Naive B cell (primary cell): Measurements from ENCODE around the gene SPEM2. TPM values are rescaled to one million over a fixed set of nuclear protein-coding genes. Genes with fewer than 3 reads are reported as not detected.

Source experiments
- polyA plus RNA-seq, 6 donors: library from polyadenylated mRNA; unstranded; fragments of 300-500 nt; fragmentation: Illumina TruSeq; gene quantifications; one replicate each; pipeline ENCODE4 v1.2.3, GENCODE V29; 2021; ENCODE audit warnings: low read depth in 6 of 6

SPEM2 gene
- polyA plus RNA-seq, 6 donors from 2014 or later = not detected

Other genes starting within 250 kb of the SPEM2 start
- under 1 TPM in 1 of 6 donors, not detected in 5; 0.19 TPM for gene ASGR1, start 246.2 kb upstream of the SPEM2 start, polyA plus RNA-seq
- gene DLG4, start 205.8 kb upstream of the SPEM2 start, polyA plus RNA-seq = under 1 TPM in 5 of 6 donors, not detected in 1; 0.06 to 0.29 (median 0.22) TPM
- 100 to 1,000 TPM in 1 of 6 donors, 10 to 100 TPM in 5; 63.9 to 102 (median 75.0) TPM for gene ACADVL, start 205.7 kb upstream of the SPEM2 start, polyA plus RNA-seq
- gene DVL2, start 191.1 kb upstream of the SPEM2 start, polyA plus RNA-seq = 10 to 100 TPM; 23.4 to 33.1 (median 25.5) TPM
- gene PHF23, start 186.2 kb upstream of the SPEM2 start, polyA plus RNA-seq = 10 to 100 TPM; 11.9 to 24.2 (median 20.5) TPM
- gene GABARAP, start 183.2 kb upstream of the SPEM2 start, polyA plus RNA-seq = 1,000 to 10,000 TPM in 4 of 6 donors, 100 to 1,000 TPM in 2; 833 to 1,381 (median 1,181) TPM
- gene CTDNEP1, start 173.9 kb upstream of the SPEM2 start, polyA plus RNA-seq = 10 to 100 TPM; 44.6 to 90.2 (median 53.0) TPM
- gene ELP5, start 173.4 kb upstream of the SPEM2 start, polyA plus RNA-seq = 10 to 100 TPM; 54.2 to 94.8 (median 80.6) TPM
- 1 to 10 TPM in 5 of 6 donors, not detected in 1; 2.9 to 6.9 (median 4.8) TPM for gene CLDN7, start 163.1 kb upstream of the SPEM2 start, polyA plus RNA-seq
- not detected for gene SLC2A4, start 143.9 kb upstream of the SPEM2 start, polyA plus RNA-seq
- gene YBX2, start 131.0 kb upstream of the SPEM2 start, polyA plus RNA-seq = not detected
- gene EIF5A, start 118.0 kb upstream of the SPEM2 start, polyA plus RNA-seq = 100 to 1,000 TPM; 195 to 802 (median 516) TPM
- 100 to 1,000 TPM; 103 to 131 (median 107) TPM for gene GPS2, start 110.3 kb upstream of the SPEM2 start, polyA plus RNA-seq
- gene NEURL4, start 96.3 kb upstream of the SPEM2 start, polyA plus RNA-seq = 1 to 10 TPM in 5 of 6 donors, not detected in 1; 1.2 to 2.7 (median 1.9) TPM
- gene ACAP1, start 89.1 kb upstream of the SPEM2 start, polyA plus RNA-seq = 100 to 1,000 TPM; 117 to 177 (median 155) TPM
- 10 to 100 TPM in 2 of 6 donors, 1 to 10 TPM in 4; 3.3 to 13.2 (median 8.3) TPM for gene KCTD11, start 73.5 kb upstream of the SPEM2 start, polyA plus RNA-seq
- not detected for gene TMEM95, start 70.5 kb upstream of the SPEM2 start, polyA plus RNA-seq
- 1 to 10 TPM; 1.2 to 4.2 (median 2.5) TPM for gene TNK1, start 44.5 kb upstream of the SPEM2 start, polyA plus RNA-seq
- gene PLSCR3, start 31.1 kb upstream of the SPEM2 start, polyA plus RNA-seq = 10 to 100 TPM; 43.1 to 73.4 (median 59.1) TPM
- 10 to 100 TPM; 73.4 to 90.2 (median 81.3) TPM for gene TMEM256, start 21.5 kb upstream of the SPEM2 start, polyA plus RNA-seq
- not detected for gene NLGN2, start 17.8 kb upstream of the SPEM2 start, polyA plus RNA-seq
- not detected for gene SPEM1, start 5.3 kb upstream of the SPEM2 start, polyA plus RNA-seq
- not detected for gene SPEM3, start 3.2 kb downstream of the SPEM2 start, polyA plus RNA-seq
- gene TMEM102, start 9.8 kb downstream of the SPEM2 start, polyA plus RNA-seq = 10 to 100 TPM in 5 of 6 donors, 1 to 10 TPM in 1; 9.6 to 19.8 (median 13.5) TPM
- under 1 TPM in 1 of 6 donors, not detected in 5; 0.16 TPM for gene FGF11, start 13.9 kb downstream of the SPEM2 start, polyA plus RNA-seq
- 10 to 100 TPM; 12.6 to 21.6 (median 15.6) TPM for gene CHRNB1, start 19.4 kb downstream of the SPEM2 start, polyA plus RNA-seq
- gene ZBTB4, start 54.0 kb downstream of the SPEM2 start, polyA plus RNA-seq = 10 to 100 TPM in 4 of 6 donors, 1 to 10 TPM in 2; 5.3 to 19.2 (median 10.5) TPM
- gene SLC35G6, start 55.8 kb downstream of the SPEM2 start, polyA plus RNA-seq = under 1 TPM in 2 of 6 donors, not detected in 4; 0.14 to 0.39 TPM
- gene POLR2A, start 58.8 kb downstream of the SPEM2 start, polyA plus RNA-seq = 10 to 100 TPM; 13.6 to 88.9 (median 47.1) TPM
- gene TNFSF12, start 123.4 kb downstream of the SPEM2 start, polyA plus RNA-seq = 10 to 100 TPM; 21.6 to 33.3 (median 28.0) TPM
- 10 to 100 TPM; 32.2 to 43.1 (median 38.5) TPM for gene TNFSF13, start 133.1 kb downstream of the SPEM2 start, polyA plus RNA-seq
- gene SENP3, start 136.3 kb downstream of the SPEM2 start, polyA plus RNA-seq = 10 to 100 TPM; 16.0 to 21.9 (median 18.2) TPM
- gene CD68, start 154.0 kb downstream of the SPEM2 start, polyA plus RNA-seq = 1 to 10 TPM; 3.3 to 7.4 (median 6.8) TPM
- 10 to 100 TPM; 27.8 to 59.7 (median 43.1) TPM for gene MPDU1, start 158.2 kb downstream of the SPEM2 start, polyA plus RNA-seq
- gene SOX15, start 164.5 kb downstream of the SPEM2 start, polyA plus RNA-seq = not detected
- 10 to 100 TPM in 5 of 6 donors, 1 to 10 TPM in 1; 7.8 to 20.1 (median 12.5) TPM for gene FXR2, start 189.3 kb downstream of the SPEM2 start, polyA plus RNA-seq
- gene SAT2, start 202.2 kb downstream of the SPEM2 start, polyA plus RNA-seq = 10 to 100 TPM; 34.2 to 42.5 (median 35.9) TPM
- gene SHBG, start 204.5 kb downstream of the SPEM2 start, polyA plus RNA-seq = not detected
- under 1 TPM in 2 of 6 donors, not detected in 4; 0.08 to 0.21 TPM for gene ATP1B2, start 225.3 kb downstream of the SPEM2 start, polyA plus RNA-seq